ENCODE results near the gene SLC18A3.

Gene SLC18A3

DNA sequence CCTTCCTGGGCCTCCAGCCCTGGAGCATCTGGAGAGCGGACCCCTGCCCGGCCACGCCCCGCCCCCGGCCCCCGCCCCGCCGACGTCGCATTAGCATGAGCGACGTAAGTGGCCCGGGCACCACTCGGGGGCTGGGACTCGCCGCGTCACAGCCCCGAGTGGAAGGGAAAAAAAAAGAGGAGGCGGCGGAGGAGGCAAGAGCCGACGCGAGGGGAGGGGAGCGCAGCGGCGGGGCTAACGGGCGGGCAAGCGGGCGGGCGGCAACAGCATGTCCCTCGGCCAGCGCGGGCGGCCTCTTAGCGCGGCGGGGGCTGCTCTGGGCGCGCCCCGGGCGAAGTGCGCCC lies at the start of gene SLC18A3:
Gene SLC18A3 (plus strand): TSS at position 197 of the 344 bp plus-strand sequence. CDS start 431 bp downstream, outside the sequence.
- FAIRE-seq: no peak

DNA sequence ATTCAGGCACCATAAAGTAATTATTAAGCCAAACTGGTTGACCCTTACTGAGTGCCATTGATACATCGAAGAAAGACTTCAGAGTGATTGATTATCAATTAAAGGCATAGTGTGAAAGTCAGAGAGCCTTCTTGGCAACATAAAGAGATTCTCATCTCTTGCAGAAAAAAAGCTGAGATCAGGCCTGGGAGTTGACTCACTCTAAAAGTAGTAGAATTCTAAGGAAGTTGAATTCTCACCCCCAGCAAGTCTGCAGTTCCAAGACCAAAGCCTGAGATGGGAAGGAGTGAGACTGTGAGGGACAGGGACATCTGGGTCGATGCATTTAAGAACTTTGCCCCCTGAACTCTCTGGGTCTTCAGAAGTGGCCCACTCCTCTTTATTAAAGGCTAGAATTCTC lies 49.6 kb upstream of the SLC18A3 start:
- no peak for FAIRE-seq

- no peak for FAIRE-seq
Measured at GRCh38 chr10:49562893-49563292, 47.2 kb upstream of the SLC18A3 start.

- no peak for FAIRE-seq
Measured at GRCh38 chr10:49564461-49565009, 45.6 kb upstream of the SLC18A3 start.

DNA sequence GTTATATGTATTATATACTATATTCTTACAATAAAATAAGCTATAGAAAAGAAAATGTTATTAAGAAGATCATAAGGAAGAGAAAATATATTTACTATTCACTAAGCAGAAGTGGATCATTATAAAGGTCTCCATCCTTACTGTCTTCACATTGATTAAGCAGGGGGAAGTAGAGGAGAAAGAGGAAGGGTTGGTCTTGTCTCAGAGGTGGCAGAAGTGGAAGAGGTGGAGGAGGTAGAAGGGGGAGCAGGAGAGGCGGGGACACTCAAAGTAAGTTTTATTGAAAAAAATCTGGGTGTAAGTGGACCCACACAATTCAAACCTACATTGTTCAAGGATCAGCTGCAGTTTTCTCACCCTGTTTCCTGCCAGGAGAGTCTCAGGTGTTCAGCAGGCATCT lies 42.3 kb upstream of the SLC18A3 start:
- FAIRE-seq: no peak

- no peak for FAIRE-seq
Measured at GRCh38 chr10:49568235-49568634, 41.9 kb upstream of the SLC18A3 start.

- FAIRE-seq: no peak
Measured at GRCh38 chr10:49569031-49569631, 41.0 kb upstream of the SLC18A3 start.

DNA sequence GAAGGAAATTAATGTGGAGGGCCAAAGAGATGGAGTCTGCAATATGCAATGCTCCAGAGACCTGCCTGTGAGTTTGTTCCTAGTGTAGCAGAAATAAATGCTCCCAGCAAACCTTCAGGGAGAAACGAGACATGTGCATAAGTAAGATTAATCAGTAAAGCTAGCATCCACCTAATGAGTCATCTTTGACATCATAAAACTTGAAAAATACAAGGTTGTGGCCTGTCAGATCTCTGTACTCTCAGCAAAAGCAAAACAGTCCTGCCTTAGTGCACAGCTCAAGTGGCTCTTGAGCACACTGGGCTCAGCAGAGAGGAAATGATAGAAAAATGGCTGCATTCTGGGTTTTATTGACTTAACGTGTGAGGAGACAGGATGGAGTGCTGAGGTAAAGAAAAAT lies 38.7 kb upstream of the SLC18A3 start:
- no peak for FAIRE-seq

DNA sequence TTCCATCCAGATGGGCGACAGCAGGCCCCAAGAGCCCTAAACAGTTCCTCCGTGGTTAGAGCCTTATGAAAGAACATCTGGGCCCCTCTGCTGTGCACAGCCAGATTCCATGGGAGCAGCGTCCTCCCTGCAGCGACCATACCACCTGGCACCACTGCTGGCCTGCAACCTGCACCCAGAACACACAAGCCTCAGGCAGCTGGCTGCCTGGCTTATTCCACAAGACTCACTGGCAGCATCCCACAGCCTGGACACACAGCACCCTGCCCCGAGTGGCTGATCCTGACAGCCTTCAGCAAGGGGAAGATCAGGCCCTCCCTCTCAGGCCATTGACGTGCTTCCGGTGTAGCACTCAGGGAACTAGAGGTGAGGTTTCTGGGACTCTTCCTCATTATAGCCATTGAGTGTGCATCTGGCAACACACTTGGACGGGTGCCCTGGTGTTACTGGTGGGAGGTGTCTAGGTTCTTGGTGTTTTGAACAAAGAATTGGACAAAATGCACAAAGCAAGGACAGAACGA lies 37.5 kb upstream of the SLC18A3 start:
- FAIRE-seq: no peak

- no peak for FAIRE-seq
Measured at GRCh38 chr10:49575489-49576072, 34.5 kb upstream of the SLC18A3 start.

DNA sequence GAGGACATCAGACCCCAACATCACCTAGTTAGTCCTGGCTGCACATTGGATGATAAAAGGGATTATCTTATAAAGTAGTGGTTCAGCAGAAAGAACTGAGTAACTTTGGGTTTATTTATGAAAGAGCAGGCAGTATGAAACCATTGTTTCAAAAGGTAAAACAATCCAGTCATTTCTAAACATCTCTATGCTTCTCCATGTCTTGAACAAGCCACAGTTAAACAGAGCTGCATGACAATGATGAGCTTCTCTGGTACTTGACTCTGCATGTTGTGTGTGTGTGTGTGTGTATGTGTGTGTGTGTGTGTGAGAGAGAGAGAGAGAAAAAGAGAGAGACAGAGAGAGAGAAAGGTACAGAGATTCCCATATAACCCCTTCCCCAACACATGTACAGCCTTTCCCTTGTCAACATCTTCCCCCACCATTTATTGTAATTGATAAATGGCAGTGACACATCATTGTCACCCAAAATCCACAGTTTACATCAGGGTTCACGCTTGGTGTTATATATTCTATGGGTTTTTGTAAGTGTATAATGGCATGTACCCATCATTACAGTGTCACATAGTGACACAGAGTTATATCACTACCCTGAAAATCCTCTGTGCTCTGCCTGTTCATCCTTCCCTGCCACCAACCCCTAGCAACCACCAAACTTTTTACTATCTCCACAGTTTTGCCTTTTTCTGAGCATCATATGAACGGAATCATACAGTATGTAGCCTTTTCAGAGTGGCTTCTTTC lies 32.8 kb upstream of the SLC18A3 start:
- no peak for FAIRE-seq

GRCh38 chr10:49578392-49578791 lies 31.7 kb upstream of the SLC18A3 start:
- FAIRE-seq: no peak

- FAIRE-seq: no peak
Measured at GRCh38 chr10:49579621-49580020, 30.5 kb upstream of the SLC18A3 start.

DNA sequence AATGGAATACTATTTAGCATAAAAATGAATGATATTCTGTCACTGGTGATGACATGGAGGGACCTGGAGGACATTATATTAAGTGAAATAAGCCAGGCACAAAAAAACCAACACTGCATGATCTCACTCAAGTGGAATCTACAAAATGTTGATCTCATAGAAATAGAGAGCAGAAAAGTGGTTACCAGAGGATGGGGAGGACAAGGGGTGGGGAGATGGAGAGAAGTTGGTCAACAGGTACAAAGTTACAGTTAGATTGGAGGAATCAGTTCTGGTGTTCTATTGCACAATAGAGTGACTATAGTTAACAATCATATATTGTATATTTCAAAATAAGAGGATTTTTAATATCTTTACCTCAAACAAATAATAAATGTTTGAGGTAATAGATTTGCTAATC lies 24.7 kb upstream of the SLC18A3 start:
- no peak for FAIRE-seq

DNA sequence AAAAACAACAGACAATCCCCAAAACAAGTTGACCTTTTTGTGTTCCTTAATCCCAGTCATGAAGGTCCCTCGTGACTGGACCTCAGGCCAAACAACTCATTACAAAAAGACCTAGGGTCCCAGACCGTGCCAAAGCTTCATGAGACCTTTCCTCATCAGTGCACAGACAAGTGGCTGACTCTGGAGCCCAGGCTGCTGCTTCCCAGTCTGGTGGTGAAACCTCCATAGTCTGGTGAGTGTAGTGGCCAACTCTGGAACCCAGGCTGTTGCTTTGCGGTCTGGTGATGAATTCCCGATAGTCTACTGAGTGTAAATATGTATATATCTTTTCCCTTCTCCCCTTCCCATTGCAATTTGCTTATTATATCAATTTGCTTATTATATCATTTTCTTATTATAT lies 22.1 kb upstream of the SLC18A3 start:
- no peak for FAIRE-seq

GRCh38 chr10:49592726-49593563 lies 17.2 kb upstream of the SLC18A3 start:
- no peak for FAIRE-seq

- FAIRE-seq: no peak
Measured at GRCh38 chr10:49593564-49593875, 16.6 kb upstream of the SLC18A3 start.

- FAIRE-seq: no peak
Measured at GRCh38 chr10:49593998-49594397, 16.1 kb upstream of the SLC18A3 start.

DNA sequence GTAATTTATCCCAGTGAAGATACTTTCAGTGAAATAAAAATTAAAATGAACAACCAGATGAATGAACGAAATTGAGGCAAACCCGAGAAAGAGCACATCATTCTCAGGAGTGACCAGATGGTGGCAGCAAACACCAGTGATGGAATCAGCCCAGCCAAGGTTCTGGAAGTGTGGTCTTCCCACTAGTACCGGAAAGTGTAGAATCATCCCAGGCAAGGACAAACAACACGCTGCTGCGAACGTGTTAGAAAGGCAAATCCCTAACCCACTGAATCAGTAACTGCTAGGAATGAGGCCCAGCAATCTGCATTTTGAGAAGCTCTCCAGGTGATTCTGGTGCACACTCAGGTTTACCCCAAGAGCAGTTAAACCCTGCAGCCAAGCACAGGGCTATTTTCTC lies 15.5 kb upstream of the SLC18A3 start:
- FAIRE-seq: peak; percentile 90

DNA sequence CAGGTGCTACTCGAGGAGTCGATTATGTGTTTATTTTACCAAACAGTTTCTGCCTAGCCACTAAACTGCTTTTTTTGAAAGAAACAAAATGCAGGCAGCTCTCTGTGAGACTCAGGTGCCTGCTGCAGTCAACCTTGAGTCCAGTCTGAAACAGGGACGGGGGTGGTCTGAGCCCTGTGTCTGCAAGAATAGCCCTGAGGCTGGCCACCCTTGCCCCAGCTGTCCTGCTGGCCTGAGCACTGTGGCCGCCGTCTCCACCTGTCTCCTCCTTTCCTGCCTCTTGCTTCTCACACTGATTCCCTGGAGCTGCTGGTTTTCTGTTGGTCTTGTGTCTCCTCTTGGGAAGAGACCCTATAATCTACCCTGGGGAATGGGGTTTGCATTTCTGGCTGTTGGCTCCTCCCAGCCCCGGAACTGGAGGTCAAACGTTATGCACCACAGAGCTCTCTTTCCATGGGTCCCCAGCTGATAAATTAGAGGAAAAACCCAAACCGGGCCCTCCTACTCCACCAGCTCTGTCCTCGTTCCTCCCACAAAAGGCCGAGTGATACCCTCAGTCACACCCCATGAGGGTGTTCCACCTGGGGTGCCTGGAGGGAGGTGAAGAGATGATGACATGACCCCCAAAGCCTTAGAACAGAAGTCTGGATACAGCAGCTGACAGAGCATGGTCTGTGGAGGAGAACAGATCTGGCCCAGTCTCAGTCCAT lies 15.0 kb upstream of the SLC18A3 start:
- no peak for FAIRE-seq

GRCh38 chr10:49595713-49596492 lies 14.2 kb upstream of the SLC18A3 start:
- no peak for FAIRE-seq

DNA sequence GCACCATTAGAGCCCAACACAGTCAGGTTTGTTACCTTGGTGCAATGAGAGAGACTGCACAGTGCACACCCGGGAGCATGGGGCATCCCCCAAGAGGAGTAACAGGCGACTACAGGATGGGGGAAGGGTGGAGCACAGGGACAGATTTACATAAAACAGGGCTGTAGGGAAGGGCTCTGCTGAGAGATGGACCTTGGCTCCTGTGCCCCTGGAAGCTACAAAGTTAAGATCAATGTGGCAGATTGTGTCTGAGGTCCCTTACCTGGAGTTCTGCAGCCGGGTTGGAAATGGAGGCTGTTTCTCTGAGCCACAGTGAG lies 13.7 kb upstream of the SLC18A3 start:
- FAIRE-seq: no peak
